Bronchial epithelial cell (primary cell): ENCODE measurements around the gene GOLGB1. TPM values are rescaled to one million over a fixed set of nuclear protein-coding genes. Genes with fewer than 3 reads are reported as not detected.
"Not testable (repeated sequence)": the region's sequence is repeated elsewhere in the genome, so short reads cannot be mapped to it uniquely, and the experiment has no call there.

Experiments used
- DNase-seq: peaks from one replicate; pipeline ENCODE4 v3.0.0-alpha.2; 2010; ENCODE audit warnings: low read depth
- FAIRE-seq: peaks from 2 replicates; lab custom pipeline; 2011; peaks lifted over from hg19 to GRCh38; lab: Jason Lieb, UNC
- H3K27me3 ChIP-seq: 2 replicates; pipeline ENCODE4 v1.5.1; 2011; ENCODE audit warnings: low read length; ENCODE audit not compliant: control insufficient read depth, insufficient read depth
- H3K36me3 ChIP-seq: 2 replicates; pipeline ENCODE4 v1.5.1; 2011; ENCODE audit warnings: low read length; ENCODE audit not compliant: control insufficient read depth, insufficient read depth
- H3K4me3 ChIP-seq: 2 replicates; pipeline ENCODE4 v1.5.1; 2011; ENCODE audit warnings: mild to moderate bottlenecking, low read depth, low read length, control low read depth
- CTCF ChIP-seq: IDR thresholded peaks from 2 replicates; pipeline ENCODE4 v1.5.1; 2011; ENCODE audit warnings: mild to moderate bottlenecking, moderate library complexity, low read length, control low read depth, inconsistent platforms; ENCODE audit not compliant: insufficient read depth, severe bottlenecking
- total RNA-seq: library from RNA; depleted of rRNA; stranded (reverse); fragments of >200 nt; gene quantifications from 2 replicates; pipeline ENCODE4 v1.2.1, GENCODE V29; 2014

The GOLGB1 gene
- total RNA-seq, 1 donor from 2014 or later, result 30.0 TPM

GRCh38 chr3:121781611-121782010, 32.1 kb upstream of the GOLGB1 start:
- peaks cover 1% of the 10 kb centered on the region for H3K36me3 ChIP-seq
- no peaks in the 10 kb centered on the region for H3K27me3 ChIP-seq
- no peak for FAIRE-seq
- TF ChIP-seq CTCF, result no peak
- DNase-seq, result no peak
- H3K4me3 ChIP-seq, result no peak overlapping the region

- DNase-seq, H3K36me3 ChIP-seq, H3K4me3 ChIP-seq, FAIRE-seq, H3K27me3 ChIP-seq: not testable (repeated sequence)
These were observed 25.6 kb upstream of the GOLGB1 start for GRCh38 chr3:121775095-121775494.

- no peak overlapping the region for H3K4me3 ChIP-seq
- peaks cover 4% of the 10 kb centered on the region for H3K36me3 ChIP-seq
- H3K27me3 ChIP-seq, result no peaks in the 10 kb centered on the region
- no peak for TF ChIP-seq CTCF
- no peak for FAIRE-seq
- DNase-seq, result no peak
These were observed 19.7 kb upstream of the GOLGB1 start for GRCh38 chr3:121769246-121769645.

- TF ChIP-seq CTCF, result no peak
- no peaks in the 10 kb centered on the region for H3K27me3 ChIP-seq
- DNase-seq, result no peak
- no peak overlapping the region for H3K4me3 ChIP-seq
- H3K36me3 ChIP-seq, result peaks cover 4% of the 10 kb centered on the region
- FAIRE-seq, result no peak
These were observed 18.9 kb upstream of the GOLGB1 start for GRCh38 chr3:121768452-121768851.

DNA sequence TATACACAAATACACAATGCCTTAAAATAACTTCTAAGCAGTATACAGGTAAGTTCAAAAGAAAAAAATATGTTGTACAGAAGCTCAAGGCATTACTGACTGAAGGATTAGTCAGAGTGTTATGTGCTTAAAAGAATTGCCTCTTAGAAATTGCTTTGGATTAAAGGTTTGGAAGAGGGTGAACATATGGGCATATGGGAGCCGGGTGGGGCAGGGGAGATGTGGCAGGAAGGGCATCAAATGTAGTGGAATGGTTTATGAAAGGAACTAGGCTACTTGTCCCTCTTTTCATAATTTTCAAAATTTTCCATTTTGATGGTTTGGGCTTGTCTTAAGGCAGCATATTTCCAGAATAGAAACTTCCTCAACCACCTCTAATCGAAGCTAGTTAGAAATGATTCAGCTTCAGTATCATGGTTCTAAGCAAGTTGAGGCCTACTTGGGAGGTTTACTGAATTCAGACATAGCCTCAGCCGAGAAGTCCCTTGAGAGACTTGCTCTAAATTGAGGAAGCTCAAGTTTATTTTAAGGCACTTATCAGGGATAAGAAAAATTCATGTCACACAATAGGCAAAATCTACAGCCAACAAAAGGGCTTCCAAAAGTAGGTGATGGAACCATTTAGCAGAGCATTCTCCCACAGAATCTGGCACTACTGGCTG, 10.1 kb upstream of the GOLGB1 start:
- Histone ChIP-seq H3K4me3 (no peak overlapping the region), H3K27me3 (no peaks in the 10 kb centered on the region), H3K36me3 (no peaks in the 10 kb centered on the region)
- TF ChIP-seq CTCF, result no peak
- DNase-seq, result no peak
- FAIRE-seq, result no peak

DNA sequence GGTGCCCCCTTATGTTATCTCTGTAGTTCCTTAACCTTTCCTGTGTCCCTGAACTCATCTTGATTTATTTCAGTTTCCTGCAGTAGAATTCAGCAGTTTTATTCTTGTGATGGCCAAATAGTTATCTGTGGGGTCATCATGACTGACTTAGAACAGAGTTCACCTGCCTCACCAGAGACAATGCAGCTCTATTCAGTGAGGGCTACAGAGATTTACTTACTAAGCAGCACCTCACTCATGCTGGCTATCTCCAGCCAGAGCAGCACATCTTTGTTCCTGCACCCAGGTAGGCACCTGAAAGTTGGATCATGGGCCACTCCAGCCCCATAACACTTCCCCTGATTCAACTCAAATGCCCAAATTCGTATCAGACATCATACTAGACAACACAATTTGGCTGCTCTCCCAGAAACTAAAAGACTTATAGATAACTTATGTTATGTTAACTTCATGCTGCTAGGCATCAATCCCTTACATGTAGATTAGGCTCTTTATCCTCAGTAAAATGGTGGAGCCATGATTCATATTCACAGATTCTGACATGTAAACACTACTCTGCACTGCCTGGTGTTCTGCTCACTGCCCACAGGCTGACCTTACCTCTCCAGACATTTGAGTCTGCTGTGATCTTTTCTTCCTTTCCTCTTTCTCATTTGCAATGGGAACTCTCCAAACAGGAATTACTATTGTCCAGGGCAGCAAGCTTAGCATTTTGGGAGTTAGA, 9.3 kb upstream of the GOLGB1 start:
- DNase-seq (peak; percentile 14), FAIRE-seq (no peak)
- H3K4me3 ChIP-seq, result no peak overlapping the region
- H3K36me3 ChIP-seq, result no peaks in the 10 kb centered on the region
- no peaks in the 10 kb centered on the region for H3K27me3 ChIP-seq
- TF ChIP-seq CTCF, result no peak
